Body of pancreas (tissue), 4 donors: ENCODE results near the gene PRSS56.

ENCODE experiments used
- POLR2A ChIP-seq, 3 donors: fragments of 450-650 bp; IDR thresholded peaks; one replicate each; pipeline ENCODE4 v1.6.1; 2016; ENCODE audit warnings: antibody characterized with exemption in 3 of 3, mild to moderate bottlenecking in 2 of 3
- TF ChIP-seq, protein P1 (sequence below), 7 experiments: fragments of 450-650 bp in 4 of 7; fragments of 200-600 bp in 3 of 7; sonication (generic) in 3 of 7; IDR thresholded peaks; one replicate each; pipeline ENCODE4 v1.5.1; 2016 to 2019; ENCODE audit warnings: antibody characterized with exemption in 7 of 7

DNA sequence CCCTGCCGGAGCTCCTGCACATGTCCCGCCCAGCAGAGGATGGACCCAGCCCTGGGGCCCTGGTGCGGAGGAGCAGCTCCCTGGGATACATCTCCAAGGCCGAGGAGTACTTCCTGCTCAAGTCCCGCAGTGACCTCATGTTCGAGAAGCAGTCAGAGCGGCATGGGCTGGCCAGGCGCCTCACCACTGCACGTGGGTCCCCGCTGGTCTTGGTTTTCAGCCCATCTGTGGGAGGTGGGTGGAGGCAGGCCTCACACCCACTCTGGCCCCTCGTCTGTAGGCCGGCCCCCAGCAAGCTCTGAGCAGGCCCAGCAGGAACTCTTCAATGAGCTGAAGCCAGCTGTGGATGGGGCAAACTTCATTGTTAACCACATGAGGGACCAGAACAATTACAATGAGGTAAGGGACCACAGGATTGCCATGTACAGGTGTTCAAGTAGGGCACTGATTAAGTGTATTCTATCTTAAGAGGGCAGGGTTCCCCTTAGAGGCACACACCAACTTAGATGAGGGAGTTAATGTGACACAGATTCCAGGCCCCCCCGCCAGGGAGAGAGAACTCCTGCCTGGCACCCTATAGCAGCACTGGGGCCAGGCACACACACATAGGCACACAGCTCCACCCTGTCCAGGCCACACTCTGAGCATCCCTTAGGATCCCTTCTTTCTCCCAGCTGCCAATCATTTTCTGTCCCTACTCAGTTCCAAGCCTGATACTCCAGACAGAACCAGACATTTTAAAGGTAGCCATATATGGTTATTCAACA, 13.9 kb downstream of the PRSS56 start:
- TF ChIP-seq, protein P1, sequence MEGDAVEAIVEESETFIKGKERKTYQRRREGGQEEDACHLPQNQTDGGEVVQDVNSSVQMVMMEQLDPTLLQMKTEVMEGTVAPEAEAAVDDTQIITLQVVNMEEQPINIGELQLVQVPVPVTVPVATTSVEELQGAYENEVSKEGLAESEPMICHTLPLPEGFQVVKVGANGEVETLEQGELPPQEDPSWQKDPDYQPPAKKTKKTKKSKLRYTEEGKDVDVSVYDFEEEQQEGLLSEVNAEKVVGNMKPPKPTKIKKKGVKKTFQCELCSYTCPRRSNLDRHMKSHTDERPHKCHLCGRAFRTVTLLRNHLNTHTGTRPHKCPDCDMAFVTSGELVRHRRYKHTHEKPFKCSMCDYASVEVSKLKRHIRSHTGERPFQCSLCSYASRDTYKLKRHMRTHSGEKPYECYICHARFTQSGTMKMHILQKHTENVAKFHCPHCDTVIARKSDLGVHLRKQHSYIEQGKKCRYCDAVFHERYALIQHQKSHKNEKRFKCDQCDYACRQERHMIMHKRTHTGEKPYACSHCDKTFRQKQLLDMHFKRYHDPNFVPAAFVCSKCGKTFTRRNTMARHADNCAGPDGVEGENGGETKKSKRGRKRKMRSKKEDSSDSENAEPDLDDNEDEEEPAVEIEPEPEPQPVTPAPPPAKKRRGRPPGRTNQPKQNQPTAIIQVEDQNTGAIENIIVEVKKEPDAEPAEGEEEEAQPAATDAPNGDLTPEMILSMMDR (IDR thresholded peaks at IDR 0.05), result no peak
- TF ChIP-seq POLR2A (IDR thresholded peaks at IDR 0.05), result no peak
